HG03064 (cell line): Measurements from ENCODE around the gene GSE1.
"Not testable (repeated sequence)": the region's sequence is repeated elsewhere in the genome, so short reads cannot be mapped to it uniquely, and the experiment has no call there.

Source experiments
- ATAC-seq: cut with Tn5 transposase; IDR thresholded peaks from one replicate; pipeline ENCODE4 v1.9.1; 2021; ENCODE audit warnings: low read depth; ENCODE audit not compliant: unreplicated experiment

GSE1 gene

GRCh38 chr16:85589688-85590505, 23.2 kb upstream of the GSE1 start:
- no peak for ATAC-seq

- ATAC-seq = no peak
These were observed 22.7 kb upstream of the GSE1 start for GRCh38 chr16:85590506-85590832.

DNA sequence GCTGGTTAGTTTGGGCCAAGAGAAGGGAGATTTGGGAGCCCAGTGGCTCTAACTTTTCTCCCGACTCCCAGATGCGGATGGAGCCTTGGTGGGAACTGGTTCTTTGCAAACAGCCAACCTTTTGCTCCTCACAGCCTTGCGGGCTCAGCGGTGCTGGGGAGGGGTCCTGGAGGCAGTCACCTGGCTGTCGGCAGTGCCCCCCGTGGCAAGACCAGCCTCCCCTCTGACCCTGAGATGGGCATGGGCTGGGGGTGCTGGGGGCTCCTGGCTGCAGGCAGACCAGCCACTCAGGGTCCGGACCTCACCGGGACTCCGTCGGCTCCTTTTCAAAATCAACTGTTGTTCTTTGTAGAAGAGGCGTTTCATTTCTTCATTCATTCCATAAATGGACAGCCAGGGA, 21.7 kb upstream of the GSE1 start:
- no peak for ATAC-seq

DNA sequence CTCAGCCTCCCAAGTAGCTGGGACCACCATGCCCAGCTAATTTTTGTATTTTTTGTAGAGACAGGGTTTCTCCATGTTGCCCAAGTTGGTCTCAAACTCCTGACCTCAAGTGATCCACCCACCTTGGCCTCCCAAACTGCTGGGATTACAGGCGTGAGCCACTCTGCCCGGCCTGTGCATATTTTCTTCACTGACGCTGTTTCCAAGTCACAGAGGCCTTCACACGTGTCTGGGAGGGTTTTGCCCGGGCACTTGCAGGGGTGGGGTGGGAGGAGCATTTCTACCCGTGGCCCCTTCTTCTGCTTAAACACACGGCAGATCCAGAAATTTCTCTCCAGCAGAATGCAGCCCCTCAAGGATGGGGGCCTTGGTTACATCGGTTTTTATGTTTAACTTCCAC, 20.8 kb upstream of the GSE1 start:
- ATAC-seq = not testable (repeated sequence)

- ATAC-seq = no peak
These were observed 20.2 kb upstream of the GSE1 start for GRCh38 chr16:85592700-85593493.

DNA sequence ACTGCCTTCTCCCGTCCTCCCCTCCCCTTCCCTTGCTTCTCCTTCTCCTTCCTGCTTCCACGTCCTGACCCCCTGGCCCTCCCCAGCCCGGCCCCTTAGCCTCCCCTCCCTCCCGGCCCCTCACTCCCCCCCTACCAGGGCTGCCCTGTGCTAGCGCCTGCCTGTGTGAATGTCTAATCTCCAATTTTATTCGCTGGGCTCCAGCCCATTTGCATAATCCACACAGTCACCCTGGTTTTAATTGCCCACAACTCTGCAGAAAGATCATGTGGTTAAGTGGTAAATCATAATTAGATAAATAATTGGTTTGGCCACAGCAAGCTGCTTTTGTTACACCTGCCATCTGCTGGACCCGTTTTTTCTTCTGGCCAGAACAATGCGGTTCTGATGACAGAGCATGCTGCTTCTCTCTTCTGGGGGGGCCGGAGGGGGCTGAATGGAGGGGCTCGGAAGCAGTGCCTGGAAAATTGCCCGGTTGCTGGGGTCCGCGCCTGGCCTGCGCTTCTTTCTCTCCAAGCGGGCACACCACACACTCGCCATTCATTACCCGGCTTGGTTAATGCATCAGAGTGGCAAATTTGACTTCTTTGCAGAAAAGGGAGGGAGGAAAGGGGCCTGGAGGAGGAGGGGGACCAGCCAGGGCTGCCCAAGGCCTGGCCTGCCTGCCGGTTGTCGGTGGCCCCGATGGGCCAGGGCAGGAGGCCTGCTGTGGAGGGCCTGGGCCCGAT, 19.5 kb upstream of the GSE1 start:
- ATAC-seq = no peak

GRCh38 chr16:85594273-85594977, 18.7 kb upstream of the GSE1 start:
- no peak for ATAC-seq

DNA sequence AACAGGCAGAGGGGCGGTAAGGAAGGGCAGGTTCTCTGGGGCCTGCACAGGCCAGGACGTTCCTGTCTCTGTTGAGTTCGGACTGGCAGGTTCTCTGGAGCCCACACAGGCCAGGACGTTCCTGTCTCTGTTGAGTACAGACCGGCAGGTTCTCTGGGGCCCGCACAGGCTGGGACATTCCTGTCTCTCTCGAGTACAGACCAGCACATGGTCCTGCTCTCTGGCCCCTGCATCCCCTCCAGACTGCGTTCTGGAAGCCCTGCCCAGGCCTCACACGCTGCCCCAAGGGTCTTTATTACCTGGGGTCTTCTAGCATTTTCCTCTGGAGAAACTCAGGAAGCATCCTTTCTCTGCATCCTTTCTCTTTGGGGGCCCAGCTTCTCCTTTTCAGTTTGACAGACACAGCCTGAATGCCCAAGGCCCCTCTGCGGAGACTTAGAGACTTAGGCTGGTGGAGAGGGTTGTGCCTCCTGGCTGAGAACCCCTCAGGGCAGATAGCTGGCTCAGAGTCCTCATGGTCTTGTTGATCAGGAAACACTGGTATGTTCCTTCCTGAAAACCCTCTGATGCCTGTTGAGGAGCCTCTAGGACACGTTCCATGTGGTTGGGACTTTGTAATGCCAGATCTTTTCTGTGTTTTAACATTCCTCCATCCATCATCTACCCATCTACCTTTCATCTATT, 18.0 kb upstream of the GSE1 start:
- ATAC-seq = no peak

DNA sequence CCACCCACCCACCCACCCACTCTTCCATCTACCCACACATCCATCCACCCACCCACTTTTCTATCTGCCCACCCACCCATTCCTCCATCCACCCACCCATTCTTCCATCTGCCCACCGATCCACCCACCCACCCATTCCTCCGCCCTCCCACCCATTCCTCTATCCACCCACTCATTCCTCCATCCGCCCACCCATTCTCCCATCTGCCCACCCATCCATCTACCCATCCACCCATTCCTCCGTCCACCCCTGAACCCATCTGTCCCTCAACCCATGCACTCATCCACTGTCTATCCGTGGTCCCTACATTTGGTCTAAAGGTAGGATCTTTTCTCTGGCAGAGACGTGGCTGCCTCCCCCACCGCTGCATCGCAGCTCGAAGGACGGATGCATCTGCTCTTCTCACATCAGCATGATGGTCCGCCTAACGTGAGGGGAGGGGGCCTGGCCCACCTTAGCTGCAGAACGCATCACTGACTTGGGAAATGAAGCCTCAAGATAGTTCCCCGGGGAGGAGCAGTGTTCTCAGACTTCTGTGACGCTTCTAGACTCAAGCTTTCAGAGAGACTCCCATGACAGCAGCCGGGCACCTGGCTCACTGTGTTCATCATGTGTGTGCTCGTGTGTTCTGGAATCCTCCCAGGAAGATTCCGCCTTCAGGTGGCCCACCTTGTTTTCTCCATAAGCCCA, 17.2 kb upstream of the GSE1 start:
- ATAC-seq = no peak

DNA sequence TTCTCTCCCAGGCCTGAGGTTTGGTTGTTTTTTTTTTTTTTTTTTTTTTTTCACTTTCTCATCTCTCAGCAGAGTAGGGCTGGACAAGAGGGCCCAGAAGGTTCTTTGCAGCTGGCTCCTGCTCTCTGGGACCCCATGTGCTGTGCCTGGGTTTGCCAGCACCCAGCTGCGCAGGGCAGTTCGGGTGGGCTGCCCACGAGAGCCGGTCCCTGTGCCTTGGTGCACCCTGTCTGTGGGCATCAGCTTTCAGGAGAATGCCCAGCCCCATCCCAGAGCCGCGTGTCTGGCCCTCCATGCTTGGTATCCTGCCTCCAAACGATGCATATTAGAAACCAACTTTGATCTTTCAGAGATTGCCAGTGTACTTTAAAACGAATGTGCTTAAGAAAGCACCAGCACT, 15.0 kb upstream of the GSE1 start:
- no peak for ATAC-seq

GRCh38 chr16:85600078-85600477, 13.0 kb upstream of the GSE1 start:
- ATAC-seq = no peak

GRCh38 chr16:85600530-85601271, 12.4 kb upstream of the GSE1 start:
- no peak for ATAC-seq

GRCh38 chr16:85601272-85601639, 11.9 kb upstream of the GSE1 start:
- no peak for ATAC-seq

DNA sequence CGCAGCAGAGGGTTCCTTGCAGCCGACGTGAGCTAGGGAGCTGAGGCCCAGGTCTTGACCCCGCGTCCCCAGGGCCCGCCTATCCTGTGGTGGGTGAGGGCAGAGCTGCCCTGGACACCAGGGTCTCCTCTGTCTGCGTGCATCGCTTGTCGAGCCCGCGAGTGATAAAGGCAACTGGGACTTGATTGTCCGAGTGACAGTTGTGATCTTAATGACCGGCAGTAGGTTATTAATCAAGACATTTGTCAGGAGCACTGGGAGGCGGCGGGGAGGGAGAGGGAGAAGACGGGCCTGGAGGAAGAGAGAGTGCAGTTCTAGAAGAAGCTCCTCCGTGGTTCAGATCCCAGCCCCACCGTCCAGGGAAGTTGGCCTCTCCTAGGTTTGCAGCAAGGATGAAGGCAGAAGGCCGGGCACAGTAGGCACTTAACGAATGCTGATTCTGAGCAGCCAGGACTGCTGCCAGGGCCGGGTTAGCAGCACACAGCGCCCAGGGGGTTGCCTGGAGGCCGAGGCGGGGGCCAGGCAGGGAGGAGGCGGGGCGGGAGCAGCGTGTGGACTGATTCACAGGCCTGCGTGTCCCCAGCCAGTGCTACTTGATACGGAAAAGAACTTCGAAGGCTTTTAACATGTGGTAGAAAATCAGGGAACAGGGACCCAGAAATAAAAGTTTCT, 11.3 kb upstream of the GSE1 start:
- ATAC-seq = no peak

DNA sequence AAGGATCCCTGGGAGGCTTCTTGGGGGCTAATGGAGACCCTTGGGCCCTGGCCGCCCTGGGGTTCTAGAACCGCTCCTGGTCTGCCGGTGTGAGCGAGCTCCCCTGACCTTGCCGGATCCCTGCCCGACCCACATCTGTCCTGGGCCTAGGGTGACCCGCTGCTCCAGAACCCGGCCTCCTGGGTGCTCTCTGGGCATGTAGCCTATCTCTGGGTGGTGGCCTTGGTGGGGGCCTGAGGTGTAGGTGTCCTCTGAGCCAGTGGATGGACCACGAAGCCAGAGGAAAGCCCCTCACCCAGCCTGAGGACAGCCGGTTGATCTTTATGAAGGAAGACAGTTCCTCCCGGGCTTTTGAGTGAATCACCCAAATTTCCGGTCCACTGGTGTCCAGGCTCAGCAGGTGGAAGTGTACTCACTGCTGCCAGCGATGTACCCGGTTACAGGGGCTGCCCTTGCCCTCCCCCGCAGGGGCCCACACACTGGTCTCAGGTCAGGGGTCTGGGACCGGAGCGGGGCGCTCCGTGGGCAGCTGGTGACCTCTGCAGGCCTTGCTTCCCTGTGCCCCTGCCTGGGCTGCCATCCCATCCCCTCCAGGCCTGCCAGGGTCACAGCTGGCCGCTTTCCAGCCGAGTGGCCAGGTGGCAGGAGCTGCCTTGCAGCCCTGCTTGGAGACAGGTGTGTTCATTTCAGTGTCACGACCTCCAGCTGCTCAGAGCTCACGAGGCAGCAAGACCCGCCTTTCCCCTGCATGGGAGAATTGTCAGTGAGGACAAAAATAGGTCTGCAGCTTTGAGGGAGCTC, 10.5 kb upstream of the GSE1 start:
- ATAC-seq = no peak

DNA sequence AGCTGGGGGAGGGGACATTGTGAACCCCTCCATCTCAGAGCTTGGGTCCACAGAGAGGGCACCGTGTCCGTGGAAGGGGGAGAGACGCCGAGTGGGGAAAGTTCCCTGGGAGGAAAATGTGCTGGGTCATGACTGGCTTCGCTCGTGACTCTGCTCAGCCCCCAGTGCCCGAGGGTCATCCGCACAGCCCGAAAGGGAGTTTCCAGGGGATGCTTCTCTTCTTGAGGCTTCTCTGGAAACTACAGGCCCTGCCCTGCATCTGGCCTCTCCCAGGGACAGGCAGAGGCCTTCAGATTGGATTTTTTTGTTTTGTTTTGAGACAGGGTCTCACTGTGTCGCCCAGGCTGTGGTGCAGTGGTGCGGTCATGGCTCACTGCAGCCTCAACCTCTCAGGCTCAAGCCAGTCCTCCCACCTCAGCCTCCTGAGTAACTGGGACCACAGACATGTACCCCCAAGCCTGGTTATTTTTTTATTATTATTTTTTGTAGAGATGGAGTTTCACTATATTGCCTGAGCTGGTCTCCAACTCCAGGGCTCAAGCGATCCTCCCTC, 9.8 kb upstream of the GSE1 start:
- no peak for ATAC-seq

DNA sequence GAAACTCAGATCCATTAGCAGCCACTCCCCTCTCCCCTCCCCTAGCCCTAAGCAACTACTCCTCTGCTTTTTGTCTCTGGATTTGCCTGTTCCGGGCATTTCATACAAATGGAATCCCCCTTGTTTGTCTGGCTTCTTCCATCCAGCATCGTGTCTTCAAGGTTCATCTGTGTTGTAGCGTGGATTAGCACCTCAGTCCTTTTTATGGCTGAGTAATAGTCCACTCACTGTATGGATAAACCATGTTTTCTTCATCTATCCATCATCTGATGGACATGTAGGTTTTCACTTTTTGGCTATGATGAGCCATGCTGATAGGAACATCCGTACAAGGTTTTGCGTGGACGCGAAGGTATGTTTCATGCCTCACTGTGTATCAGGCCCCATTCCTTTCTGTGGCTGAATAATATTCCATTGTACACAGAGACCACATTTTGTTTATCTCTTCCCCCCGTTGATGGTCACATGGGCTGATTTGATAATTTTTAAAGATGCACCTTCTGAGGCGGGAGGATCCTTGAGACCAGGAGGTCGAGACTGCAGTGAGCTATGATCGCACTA, 8.9 kb upstream of the GSE1 start:
- no peak for ATAC-seq
